ENCODE measurements around the gene DGCR8. TPM values are rescaled to one million over a fixed set of nuclear protein-coding genes. Genes with fewer than 3 reads are reported as not detected.
A peak's percentile ranks its signal among the peaks of the same experiment; 100 is the strongest.

The DGCR8 gene
- total RNA-seq, 1 donor from 2014 or later, result 32.5 TPM

DNA sequence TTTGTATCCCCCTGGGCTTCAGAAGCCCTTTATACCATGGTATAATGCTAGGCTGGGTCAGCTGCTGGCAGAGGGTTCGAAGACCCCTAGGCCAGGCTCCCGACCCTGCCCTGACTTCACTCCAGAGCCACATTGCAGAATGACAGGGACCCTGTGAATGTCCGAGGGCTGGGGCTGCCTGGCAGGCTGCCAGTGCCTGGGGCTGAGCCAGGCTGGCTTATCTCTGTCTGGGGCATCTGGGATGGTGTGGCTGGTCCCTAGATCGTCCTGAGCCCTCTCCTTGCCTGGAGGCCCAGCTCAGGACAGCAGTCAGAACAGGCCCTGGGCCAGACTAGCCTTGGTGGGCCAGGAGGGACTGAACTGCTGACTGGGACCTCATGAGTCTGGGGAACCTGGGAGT is 55.2 kb downstream of the DGCR8 start:
- H3K4me3 Mint-ChIP-seq (ENCODE audit: unreplicated experiment), result no peak overlapping the region
- peaks cover 54% of the 10 kb centered on the region for H3K4me1 Mint-ChIP-seq (ENCODE audit: low read depth)
- no peaks in the 10 kb centered on the region for H3K9me3 Mint-ChIP-seq (ENCODE audit: low read depth)
- no peak for TF ChIP-seq CTCF (IDR thresholded peaks at IDR 0.05)
- H3K36me3 Mint-ChIP-seq (ENCODE audit: low read depth), result peaks cover 1% of the 10 kb centered on the region
- peak overlapping the region; percentile 27 for H3K27ac Mint-ChIP-seq (ENCODE audit: unreplicated experiment)
- H3K27me3 Mint-ChIP-seq (ENCODE audit: low read depth), result no peaks in the 10 kb centered on the region
- DNase-seq (ENCODE audit: low spot score), result no peak

GRCh38 chr22:20135806-20136602 is 56.0 kb downstream of the DGCR8 start:
- no peak for TF ChIP-seq CTCF (IDR thresholded peaks at IDR 0.05)
- Mint-ChIP-seq H3K36me3 (ENCODE audit: low read depth) (peaks cover 1% of the 10 kb centered on the region), H3K4me1 (ENCODE audit: low read depth) (peaks cover 54% of the 10 kb centered on the region), H3K27ac (ENCODE audit: unreplicated experiment) (peak overlapping the region; percentile 59), H3K9me3 (ENCODE audit: low read depth) (no peaks in the 10 kb centered on the region), H3K27me3 (ENCODE audit: low read depth) (no peaks in the 10 kb centered on the region), H3K4me3 (ENCODE audit: unreplicated experiment) (no peak overlapping the region)
- no peak for DNase-seq (ENCODE audit: low spot score)

- Mint-ChIP-seq H3K4me3 (ENCODE audit: unreplicated experiment) (no peak overlapping the region), H3K36me3 (ENCODE audit: low read depth) (peaks cover 1% of the 10 kb centered on the region), H3K27ac (ENCODE audit: unreplicated experiment) (no peak overlapping the region), H3K27me3 (ENCODE audit: low read depth) (no peaks in the 10 kb centered on the region), H3K9me3 (ENCODE audit: low read depth) (no peaks in the 10 kb centered on the region), H3K4me1 (ENCODE audit: low read depth) (peaks cover 57% of the 10 kb centered on the region)
- DNase-seq (ENCODE audit: low spot score), result no peak
- TF ChIP-seq CTCF (IDR thresholded peaks at IDR 0.05), result no peak
Measured at GRCh38 chr22:20136603-20136873, 56.5 kb downstream of the DGCR8 start.

GRCh38 chr22:20137113-20137512 is 57.1 kb downstream of the DGCR8 start:
- H3K36me3 Mint-ChIP-seq (ENCODE audit: low read depth), result peaks cover 1% of the 10 kb centered on the region
- no peaks in the 10 kb centered on the region for H3K9me3 Mint-ChIP-seq (ENCODE audit: low read depth)
- no peaks in the 10 kb centered on the region for H3K27me3 Mint-ChIP-seq (ENCODE audit: low read depth)
- no peak overlapping the region for H3K4me3 Mint-ChIP-seq (ENCODE audit: unreplicated experiment)
- peaks cover 63% of the 10 kb centered on the region for H3K4me1 Mint-ChIP-seq (ENCODE audit: low read depth)
- no peak overlapping the region for H3K27ac Mint-ChIP-seq (ENCODE audit: unreplicated experiment)
- DNase-seq (ENCODE audit: low spot score), result no peak
- no peak for TF ChIP-seq CTCF (IDR thresholded peaks at IDR 0.05)

DNA sequence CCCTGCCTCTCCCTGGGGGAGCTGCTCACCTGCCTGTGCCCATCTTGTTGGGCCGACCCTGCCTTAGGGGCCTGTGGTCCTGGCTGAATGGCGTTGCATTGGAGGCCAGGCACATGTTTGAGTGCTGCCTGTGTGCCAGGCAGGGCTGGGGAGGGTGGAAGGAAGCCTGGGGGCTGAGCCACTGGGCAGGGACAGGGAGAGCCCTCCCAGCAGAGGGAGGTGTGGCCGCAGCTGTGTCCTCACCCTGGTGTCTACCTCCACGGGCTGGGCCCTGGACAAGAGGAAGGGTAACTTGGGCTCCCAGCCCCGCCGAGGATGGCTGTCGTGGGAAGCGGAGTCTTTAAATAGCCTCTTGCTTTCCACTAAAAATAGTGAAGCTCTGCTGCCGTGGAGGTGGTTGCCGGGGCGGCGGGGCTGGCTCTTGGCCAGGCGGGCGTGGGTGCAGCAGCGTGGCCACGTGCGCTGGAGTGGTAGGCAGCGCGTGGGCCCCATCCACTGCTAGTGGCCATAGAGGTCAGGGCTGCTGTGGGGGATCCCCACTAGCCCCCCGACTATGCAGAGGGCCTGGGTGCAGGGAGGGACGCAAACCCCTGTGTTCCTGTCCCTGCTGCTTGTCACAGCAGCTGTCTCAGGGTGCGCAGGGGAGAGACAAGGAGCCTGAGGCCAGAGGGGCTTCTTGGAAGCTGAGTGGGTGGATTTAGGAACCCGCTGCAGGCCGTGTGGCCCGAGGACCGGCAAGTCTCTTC is 57.8 kb downstream of the DGCR8 start:
- H3K4me1 Mint-ChIP-seq (ENCODE audit: low read depth), result peaks cover 61% of the 10 kb centered on the region

More for the DNA sequence above, 57.8 kb downstream of the DGCR8 start:
- Mint-ChIP-seq H3K27ac (ENCODE audit: unreplicated experiment) (peak overlapping the region; percentile 63), H3K4me3 (ENCODE audit: unreplicated experiment) (no peak overlapping the region), H3K9me3 (ENCODE audit: low read depth) (no peaks in the 10 kb centered on the region), H3K27me3 (ENCODE audit: low read depth) (no peaks in the 10 kb centered on the region), H3K36me3 (ENCODE audit: low read depth) (peaks cover 1% of the 10 kb centered on the region)
- no peak for DNase-seq (ENCODE audit: low spot score)
- TF ChIP-seq CTCF (IDR thresholded peaks at IDR 0.05), result no peak
